GM19099 (cell line): ENCODE data around the gene EDAR.

Experiments
- POLR2A ChIP-seq: IDR thresholded peaks from 3 replicates; pipeline ENCODE4 v1.6.1; 2011; ENCODE audit warnings: low read depth; ENCODE audit not compliant: insufficient read length; ENCODE audit errors: extremely low read depth

EDAR gene

GRCh38 chr2:108980076-108980475 lies 8.9 kb downstream of the EDAR start:
- no peak for TF ChIP-seq POLR2A

GRCh38 chr2:108979461-108979860 lies 9.6 kb downstream of the EDAR start:
- TF ChIP-seq POLR2A = no peak

- no peak for TF ChIP-seq POLR2A
Measured at GRCh38 chr2:108978709-108979111, 10.3 kb downstream of the EDAR start.

- TF ChIP-seq POLR2A = no peak
Measured at GRCh38 chr2:108975613-108976435, 13.2 kb downstream of the EDAR start.

- no peak for TF ChIP-seq POLR2A
Measured at GRCh38 chr2:108974674-108975073, 14.3 kb downstream of the EDAR start.

- TF ChIP-seq POLR2A = no peak
Measured at GRCh38 chr2:108972663-108973062, 16.4 kb downstream of the EDAR start.

GRCh38 chr2:108971661-108972566 lies 17.1 kb downstream of the EDAR start:
- TF ChIP-seq POLR2A = no peak

GRCh38 chr2:108970369-108970768 lies 18.7 kb downstream of the EDAR start:
- no peak for TF ChIP-seq POLR2A

- no peak for TF ChIP-seq POLR2A
Measured at GRCh38 chr2:108969856-108970255, 19.2 kb downstream of the EDAR start.

GRCh38 chr2:108968619-108969018 lies 20.4 kb downstream of the EDAR start:
- no peak for TF ChIP-seq POLR2A

GRCh38 chr2:108967757-108968156 lies 21.3 kb downstream of the EDAR start:
- no peak for TF ChIP-seq POLR2A

GRCh38 chr2:108965540-108966289 lies 23.3 kb downstream of the EDAR start:
- TF ChIP-seq POLR2A = no peak

GRCh38 chr2:108963057-108963456 lies 26.0 kb downstream of the EDAR start:
- no peak for TF ChIP-seq POLR2A

- TF ChIP-seq POLR2A = no peak
Measured at GRCh38 chr2:108961796-108962195, 27.2 kb downstream of the EDAR start.

GRCh38 chr2:108960006-108960405 lies 29.0 kb downstream of the EDAR start:
- no peak for TF ChIP-seq POLR2A
